ENCODE measurements around the gene EFNA3. TPM values are rescaled to one million over a fixed set of nuclear protein-coding genes. Genes with fewer than 3 reads are reported as not detected.

EFNA3 gene
- total and polyA plus RNA-seq, 9 of the 15 experiments (the other 6 are each of a cell fraction or from before 2014, with no cell fraction given), result 0.59 to 7.9 (median 4.7) TPM

DNA sequence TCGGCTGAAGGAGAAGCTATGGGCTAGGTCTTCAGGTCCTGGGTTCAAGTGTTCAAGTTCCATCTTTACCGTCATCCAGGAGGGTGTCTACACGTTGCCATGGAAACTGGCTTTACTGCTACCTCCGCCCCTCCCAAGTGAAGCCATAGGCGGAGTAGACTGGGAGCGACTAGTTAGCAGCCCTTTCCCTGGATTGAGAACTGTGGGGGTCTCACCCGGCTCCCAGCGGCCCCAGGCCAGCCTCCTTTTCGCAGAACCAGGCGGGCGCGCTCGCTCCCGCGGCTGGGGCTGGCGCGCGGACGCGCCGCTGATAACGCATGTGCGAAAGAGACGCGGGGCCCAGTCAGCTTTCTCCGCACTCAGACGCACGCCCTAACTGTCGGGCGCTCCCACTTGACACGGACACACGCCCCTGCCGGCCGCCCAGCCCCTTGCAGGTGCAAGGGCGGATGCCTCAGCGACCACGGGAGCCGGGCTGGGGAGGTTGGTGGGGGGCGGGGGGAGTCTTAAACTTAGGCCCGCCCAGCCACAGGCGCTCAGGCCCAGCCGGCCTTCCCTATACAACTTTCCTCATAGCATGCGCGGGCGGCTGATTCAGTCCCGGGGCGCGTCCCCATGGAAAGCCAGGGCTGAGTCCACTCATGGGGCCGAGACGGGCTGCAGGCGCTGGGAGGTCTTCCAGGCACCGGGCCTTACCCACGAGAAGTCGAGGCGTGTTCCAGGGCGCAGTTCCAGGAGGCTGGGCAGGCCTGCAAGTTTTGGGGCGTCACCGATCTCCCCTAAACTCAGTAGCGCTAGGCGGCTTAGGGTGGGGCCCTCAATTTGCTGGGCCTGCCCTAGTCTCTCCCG is 7.7 kb upstream of the EFNA3 start (continued):
- TF ChIP-seq ZNF232 (CRISPR knock-in tag; IDR thresholded peaks at IDR 0.05) (peak; percentile 72; the same call in 1 of the 2 replicates), KDM1A (IDR thresholded peaks at IDR 0.05) (0 out of 4 replicates have a peak, but pooled peaks of 1 of the 2 experiments have one; percentile 10), AFF4 (CRISPR knock-in tag; IDR thresholded peaks at IDR 0.05) (0 out of 2 replicates have a peak, but pooled peaks have one; percentile 68), ILF3 (IDR thresholded peaks at IDR 0.05; ENCODE audit: borderline replicate concordance) (no peak), NFIC (IDR thresholded peaks at IDR 0.05) (peak; percentile 13; the same call in 1 of the 2 replicates), EGR1 (conservative IDR thresholded peaks at IDR 0.05) (peak; percentile 52), SMAD2 (IDR thresholded peaks at IDR 0.05; ENCODE audit: low read depth, low read length) (no peak), UBTF (IDR thresholded peaks at IDR 0.05; ENCODE audit: borderline replicate concordance in 1 of 2, low read depth in 2 of 2, low read length in 2 of 2) (peak in 1 of 2 experiments; percentile 42; a peak in 1 of 4 replicates), LEF1 (IDR thresholded peaks at IDR 0.05) (0 out of 2 replicates have a peak, but pooled peaks have one; percentile 41), SRF (CRISPR knock-in tag; IDR thresholded peaks at IDR 0.05) (0 out of 4 replicates have a peak, but pooled peaks of 1 of the 2 experiments have one; percentile 26)
- TF ChIP-seq, protein P1, sequence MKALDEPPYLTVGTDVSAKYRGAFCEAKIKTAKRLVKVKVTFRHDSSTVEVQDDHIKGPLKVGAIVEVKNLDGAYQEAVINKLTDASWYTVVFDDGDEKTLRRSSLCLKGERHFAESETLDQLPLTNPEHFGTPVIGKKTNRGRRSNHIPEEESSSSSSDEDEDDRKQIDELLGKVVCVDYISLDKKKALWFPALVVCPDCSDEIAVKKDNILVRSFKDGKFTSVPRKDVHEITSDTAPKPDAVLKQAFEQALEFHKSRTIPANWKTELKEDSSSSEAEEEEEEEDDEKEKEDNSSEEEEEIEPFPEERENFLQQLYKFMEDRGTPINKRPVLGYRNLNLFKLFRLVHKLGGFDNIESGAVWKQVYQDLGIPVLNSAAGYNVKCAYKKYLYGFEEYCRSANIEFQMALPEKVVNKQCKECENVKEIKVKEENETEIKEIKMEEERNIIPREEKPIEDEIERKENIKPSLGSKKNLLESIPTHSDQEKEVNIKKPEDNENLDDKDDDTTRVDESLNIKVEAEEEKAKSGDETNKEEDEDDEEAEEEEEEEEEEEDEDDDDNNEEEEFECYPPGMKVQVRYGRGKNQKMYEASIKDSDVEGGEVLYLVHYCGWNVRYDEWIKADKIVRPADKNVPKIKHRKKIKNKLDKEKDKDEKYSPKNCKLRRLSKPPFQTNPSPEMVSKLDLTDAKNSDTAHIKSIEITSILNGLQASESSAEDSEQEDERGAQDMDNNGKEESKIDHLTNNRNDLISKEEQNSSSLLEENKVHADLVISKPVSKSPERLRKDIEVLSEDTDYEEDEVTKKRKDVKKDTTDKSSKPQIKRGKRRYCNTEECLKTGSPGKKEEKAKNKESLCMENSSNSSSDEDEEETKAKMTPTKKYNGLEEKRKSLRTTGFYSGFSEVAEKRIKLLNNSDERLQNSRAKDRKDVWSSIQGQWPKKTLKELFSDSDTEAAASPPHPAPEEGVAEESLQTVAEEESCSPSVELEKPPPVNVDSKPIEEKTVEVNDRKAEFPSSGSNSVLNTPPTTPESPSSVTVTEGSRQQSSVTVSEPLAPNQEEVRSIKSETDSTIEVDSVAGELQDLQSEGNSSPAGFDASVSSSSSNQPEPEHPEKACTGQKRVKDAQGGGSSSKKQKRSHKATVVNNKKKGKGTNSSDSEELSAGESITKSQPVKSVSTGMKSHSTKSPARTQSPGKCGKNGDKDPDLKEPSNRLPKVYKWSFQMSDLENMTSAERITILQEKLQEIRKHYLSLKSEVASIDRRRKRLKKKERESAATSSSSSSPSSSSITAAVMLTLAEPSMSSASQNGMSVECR (CRISPR knock-in tag; IDR thresholded peaks at IDR 0.05), result no peak
